Thoracic aorta (tissue), 2 donors: Measurements from ENCODE around the gene SLC6A16. TPM values are rescaled to one million over a fixed set of nuclear protein-coding genes. Genes with fewer than 3 reads are reported as not detected.

Source experiments
- ATAC-seq: fragments of 150-250 bp; one replicate; pipeline ENCODE4 v1.8.0; 2017; ENCODE audit warnings: low read depth; ENCODE audit not compliant: insufficient number of reproducible peaks, low FRiP score
- DNase-seq: peaks from one replicate; pipeline ENCODE4 v3.0.0-alpha.2; 2020; ENCODE audit warnings: low spot score
- H3K27ac ChIP-seq, 2 donors: fragments of 200-600 bp; sonication (generic); 1 replicate in 1 of 2; 2 replicates in 1 of 2; pipeline ENCODE4 v1.5.1; 2016; ENCODE audit warnings: mild to moderate bottlenecking in 2 of 2, moderate library complexity in 2 of 2
- H3K27me3 ChIP-seq: fragments of 200-600 bp; sonication (generic); replicated peaks from 2 replicates; pipeline ENCODE4 v1.6.0; 2016; ENCODE audit warnings: mild to moderate bottlenecking; ENCODE audit not compliant: insufficient read depth
- H3K36me3 ChIP-seq: fragments of 200-600 bp; sonication (generic); one replicate; pipeline ENCODE4 v1.5.1; 2016
- H3K4me1 ChIP-seq, 2 donors: fragments of 200-600 bp; sonication (generic); 1 replicate in 1 of 2; 2 replicates in 1 of 2; pipeline versions ENCODE4 v1.5.1 to v1.6.0; 2016; ENCODE audit warnings: low read depth in 2 of 2, mild to moderate bottlenecking in 1 of 2; ENCODE audit not compliant: control insufficient read depth in 1 of 2
- H3K4me3 ChIP-seq: fragments of 200-600 bp; sonication (generic); 2 replicates; pipeline ENCODE4 v1.5.1; 2016; ENCODE audit warnings: mild to moderate bottlenecking
- H3K9me3 ChIP-seq: fragments of 200-600 bp; sonication (generic); 2 replicates; pipeline ENCODE4 v1.5.1; 2016
- CTCF ChIP-seq: fragments of 200-600 bp; sonication (generic); IDR thresholded peaks from one replicate; pipeline ENCODE4 v1.5.1; 2019; ENCODE audit warnings: antibody characterized with exemption
- total RNA-seq, 2 donors: library from RNA; depleted of rRNA; stranded (reverse); fragments of >200 nt; gene quantifications; one replicate each; pipeline versions ENCODE4 v1.1.0 to v1.2.3, GENCODE V29; 2016

SLC6A16 gene
- total RNA-seq, 2 donors from 2014 or later = 2.4 to 2.8 TPM

- no peak for ATAC-seq
- no peaks in the 10 kb centered on the region for H3K4me1 ChIP-seq
- H3K4me3 ChIP-seq = no peak overlapping the region
- no peak overlapping the region for H3K27ac ChIP-seq
- no peaks in the 10 kb centered on the region for H3K36me3 ChIP-seq
- DNase-seq = no peak
- TF ChIP-seq CTCF = no peak
- no peaks in the 10 kb centered on the region for H3K27me3 ChIP-seq
- H3K9me3 ChIP-seq = peaks cover 7% of the 10 kb centered on the region
Observed at GRCh38 chr19:49255674-49256073, 69.3 kb downstream of the SLC6A16 start.

GRCh38 chr19:49249933-49250332 lies 75.1 kb downstream of the SLC6A16 start:
- no peaks in the 10 kb centered on the region for H3K4me1 ChIP-seq
- ATAC-seq (no peak), DNase-seq (no peak)
- TF ChIP-seq CTCF = no peak
- H3K27ac ChIP-seq = no peak overlapping the region
- no peaks in the 10 kb centered on the region for H3K36me3 ChIP-seq
- no peaks in the 10 kb centered on the region for H3K9me3 ChIP-seq
- H3K27me3 ChIP-seq = no peaks in the 10 kb centered on the region
- H3K4me3 ChIP-seq = no peak overlapping the region

DNA sequence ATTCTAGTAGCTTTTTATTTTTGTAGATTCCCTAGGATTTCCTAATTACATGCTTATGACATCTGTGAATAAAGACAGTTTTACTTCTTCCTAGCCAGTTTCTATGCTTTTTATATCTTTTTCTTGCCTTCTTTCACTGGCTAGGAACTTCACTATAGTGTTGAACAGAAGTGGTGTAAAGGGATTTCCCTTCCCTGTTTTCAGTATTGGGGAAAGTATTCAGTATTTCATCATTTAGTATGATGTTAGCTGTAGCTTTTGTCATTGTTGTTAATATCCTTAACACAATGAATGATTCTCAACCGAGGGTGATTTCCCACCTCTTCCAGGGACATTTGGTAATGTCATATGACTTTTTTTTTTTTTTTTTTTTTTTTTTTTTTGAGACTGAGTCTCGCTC lies 77.3 kb downstream of the SLC6A16 start:
- ATAC-seq = no peak
- Histone ChIP-seq H3K36me3 (no peaks in the 10 kb centered on the region), H3K9me3 (no peaks in the 10 kb centered on the region), H3K4me1 (no peaks in the 10 kb centered on the region), H3K27me3 (no peaks in the 10 kb centered on the region), H3K4me3 (no peak overlapping the region), H3K27ac (no peak overlapping the region)
- TF ChIP-seq CTCF = no peak
- DNase-seq = no peak

GRCh38 chr19:49244256-49244655 lies 80.7 kb downstream of the SLC6A16 start:
- H3K9me3 ChIP-seq = no peaks in the 10 kb centered on the region
- H3K4me3 ChIP-seq = no peak overlapping the region
- no peak overlapping the region for H3K27ac ChIP-seq
- DNase-seq (no peak), ATAC-seq (no peak)
- H3K27me3 ChIP-seq = no peaks in the 10 kb centered on the region
- no peak for TF ChIP-seq CTCF
- H3K4me1 ChIP-seq = no peaks in the 10 kb centered on the region
- no peaks in the 10 kb centered on the region for H3K36me3 ChIP-seq

DNA sequence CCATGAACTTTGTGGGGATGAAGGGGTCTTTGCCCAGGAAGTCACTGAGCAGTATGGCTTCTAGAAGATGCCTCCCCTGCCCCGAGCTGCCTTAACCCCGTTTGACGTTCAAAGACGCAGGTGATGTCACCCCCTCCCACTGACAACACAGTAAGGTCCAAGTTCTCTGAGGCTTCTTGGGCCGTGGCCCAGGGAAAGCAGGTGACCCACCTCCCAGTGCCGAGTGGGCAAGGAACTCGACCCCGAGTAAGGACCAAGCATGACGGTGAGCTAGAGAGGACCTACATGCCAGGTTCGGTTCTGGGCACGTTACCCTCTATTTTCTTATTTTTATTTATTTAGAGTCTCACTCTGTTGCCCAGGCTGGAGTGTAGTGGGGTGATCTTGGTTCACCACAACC lies 81.3 kb downstream of the SLC6A16 start:
- Histone ChIP-seq H3K9me3 (no peaks in the 10 kb centered on the region), H3K36me3 (no peaks in the 10 kb centered on the region), H3K4me3 (no peak overlapping the region), H3K4me1 (no peaks in the 10 kb centered on the region), H3K27ac (no peak overlapping the region), H3K27me3 (no peaks in the 10 kb centered on the region)
- DNase-seq (no peak), ATAC-seq (no peak)
- no peak for TF ChIP-seq CTCF
